Measurements from ENCODE around the gene HLCS.

The HLCS gene

DNA sequence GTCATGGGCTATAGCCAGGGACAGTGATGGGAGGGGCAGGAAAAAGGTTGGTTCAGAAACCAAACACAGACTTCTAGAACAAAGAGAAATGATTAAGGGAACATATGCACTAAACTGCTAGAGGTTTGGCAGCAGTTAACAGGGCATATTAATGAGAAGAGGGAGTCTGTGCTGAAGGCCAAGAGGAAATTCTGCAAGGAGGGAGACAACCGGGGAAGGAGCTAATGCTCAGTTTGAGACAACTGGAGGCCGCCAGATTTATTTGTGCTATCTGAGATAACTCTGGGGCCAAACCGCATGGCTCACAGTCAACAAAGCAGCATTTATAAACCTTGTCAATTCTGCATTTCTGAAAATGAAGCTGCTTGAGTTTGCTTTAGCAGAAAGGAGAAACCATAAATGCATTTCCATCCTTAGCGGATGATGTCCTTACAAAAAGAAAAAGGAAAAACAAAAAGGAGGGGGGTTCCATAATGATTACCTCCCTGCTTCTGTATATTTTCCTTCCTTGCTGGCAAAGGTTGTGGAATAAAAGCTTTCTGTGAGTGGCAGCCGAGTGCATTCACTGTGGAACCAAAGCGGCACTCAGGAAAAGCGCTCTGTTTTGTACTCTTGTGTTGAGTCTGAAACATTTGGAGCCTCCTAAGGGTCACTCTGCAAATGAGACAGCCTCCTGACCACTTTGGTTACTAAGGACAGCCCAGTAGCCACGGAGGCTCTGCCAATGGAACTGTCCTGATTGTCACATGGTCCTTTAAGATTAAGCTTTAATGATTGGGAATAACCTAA, 197.2 kb downstream of the HLCS start:
- DNase-seq: peak in 4 of 14 donors; percentile 14 to 75 (median 45)

DNA sequence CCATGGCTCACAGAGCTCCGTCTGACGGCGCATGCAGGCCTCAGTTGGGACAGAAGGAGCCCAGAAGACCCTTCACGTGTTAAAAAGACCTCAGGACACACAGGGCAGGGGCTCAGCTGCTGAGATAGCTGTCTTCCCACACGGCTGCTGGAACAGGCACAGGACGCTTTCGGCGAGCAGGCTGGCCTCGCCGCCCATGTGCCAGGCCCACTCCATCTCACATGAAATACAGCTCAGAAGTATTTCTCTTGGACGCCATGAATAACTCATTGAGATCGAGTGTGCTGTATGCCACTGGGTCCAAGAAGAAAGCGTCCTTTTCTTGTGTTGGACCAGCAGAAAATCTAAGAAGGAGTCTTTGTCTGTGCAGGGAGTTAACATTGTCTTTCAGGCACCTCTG, 198.0 kb downstream of the HLCS start:
- peak in 4 of 14 donors; percentile 21 to 60 (median 44) for DNase-seq

DNA sequence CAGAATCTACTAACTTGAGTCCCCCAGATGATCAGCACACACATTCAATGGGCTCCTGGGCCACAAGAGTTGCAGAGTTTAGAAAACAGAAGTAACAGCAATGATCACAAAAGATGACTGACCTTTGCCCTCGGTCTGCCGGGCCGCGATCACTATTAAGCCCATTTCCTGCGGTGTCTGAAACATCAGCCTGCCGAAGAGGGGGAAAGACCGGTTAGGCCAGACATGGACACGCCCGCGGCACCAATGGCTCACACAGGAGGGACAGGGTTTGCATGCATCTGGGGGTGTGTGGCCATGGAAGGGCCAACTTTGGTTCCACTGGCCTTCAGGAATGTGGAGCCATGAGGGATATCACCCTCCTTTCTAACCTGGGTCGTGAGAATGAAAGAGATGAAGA, 199.4 kb downstream of the HLCS start:
- no peak for DNase-seq

DNA sequence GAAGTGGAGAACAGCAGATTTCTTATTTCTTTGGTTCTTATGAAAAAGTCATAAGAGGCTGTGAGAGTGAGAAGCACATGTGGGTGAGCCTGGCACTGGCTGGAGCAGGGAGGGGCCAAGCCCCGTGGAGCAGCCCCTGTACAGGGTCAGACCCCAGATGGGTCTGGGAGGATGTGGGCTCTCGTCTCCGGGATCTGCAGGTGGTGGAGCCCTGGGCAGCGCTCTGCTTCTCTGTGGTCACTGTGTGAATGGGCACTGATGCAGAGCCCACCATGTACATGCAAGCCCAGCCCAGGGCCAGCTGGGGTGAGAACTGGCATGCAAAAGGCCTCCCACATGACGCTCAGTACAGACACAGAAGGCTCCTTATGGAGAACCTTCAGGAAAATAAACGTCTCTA, 200.0 kb downstream of the HLCS start:
- DNase-seq: no peak

GRCh38 chr21:36765229-36765628, 201.2 kb downstream of the HLCS start:
- DNase-seq: no peak

DNA sequence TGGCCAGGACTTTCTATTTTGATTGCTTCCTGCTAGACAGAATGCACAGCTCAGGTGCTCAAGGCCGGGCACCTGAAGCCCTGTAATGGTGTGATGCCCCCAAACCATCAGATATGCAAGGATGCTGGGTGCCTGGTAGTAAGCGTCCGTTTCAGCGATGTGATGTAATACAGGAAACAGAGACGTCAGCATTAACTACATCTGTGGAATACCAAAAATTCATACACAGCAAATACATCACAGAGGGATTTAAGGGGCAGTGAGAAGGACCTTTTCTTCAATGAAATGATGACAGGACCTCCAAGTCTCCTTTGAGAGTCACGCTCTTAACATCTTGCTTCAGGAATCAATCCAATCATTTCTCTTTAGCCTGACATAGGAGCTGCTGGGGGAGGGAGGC, 203.2 kb downstream of the HLCS start:
- DNase-seq: no peak

DNA sequence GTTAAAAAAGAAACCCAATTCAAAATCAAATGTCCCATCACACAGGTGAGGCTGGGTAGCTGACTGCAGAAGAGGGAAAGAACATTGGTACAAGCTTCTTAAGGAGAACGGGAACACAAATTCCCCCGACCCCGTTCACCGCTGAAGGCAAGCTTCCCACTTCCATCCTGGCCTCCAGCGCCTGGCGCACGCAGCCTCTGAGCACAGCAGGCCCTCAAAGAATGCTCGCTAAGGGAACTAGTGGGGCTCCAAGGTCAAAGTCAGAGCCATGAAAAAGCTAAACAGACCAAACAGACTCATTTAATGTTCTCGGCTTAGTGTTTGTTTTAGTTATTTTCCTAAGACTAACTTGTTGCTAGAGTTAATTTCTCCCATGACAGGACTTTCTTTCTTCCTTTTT, 203.8 kb downstream of the HLCS start:
- DNase-seq: no peak

- no peak for DNase-seq
Measured at GRCh38 chr21:36761685-36762084, 204.8 kb downstream of the HLCS start.

- no peak for DNase-seq
Measured at GRCh38 chr21:36759348-36760083, 207.0 kb downstream of the HLCS start.

DNA sequence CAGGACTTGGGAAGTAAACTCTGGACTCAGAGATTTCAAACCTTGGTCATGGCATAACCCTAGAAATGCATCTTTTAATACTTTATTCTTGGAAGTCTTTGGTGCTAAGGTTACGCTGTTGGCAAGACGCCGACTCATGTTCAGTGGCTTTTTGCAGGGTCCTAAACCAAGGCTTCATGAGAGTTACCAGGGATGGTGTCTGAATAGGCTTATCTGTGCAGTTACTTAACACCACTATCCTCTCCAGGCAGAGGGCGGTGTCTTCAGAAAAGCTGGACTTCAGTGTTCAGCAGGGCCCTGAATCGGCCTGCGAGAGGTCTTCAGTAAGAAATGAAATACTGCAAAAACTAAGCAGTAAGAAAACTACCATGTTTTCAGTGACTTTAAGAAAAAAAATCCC, 209.3 kb downstream of the HLCS start:
- DNase-seq: no peak

GRCh38 chr21:36756527-36756926, 209.9 kb downstream of the HLCS start:
- peak in 1 of 14 donors; percentile 22 for DNase-seq

GRCh38 chr21:36754241-36754898, 212.1 kb downstream of the HLCS start:
- DNase-seq: no peak

GRCh38 chr21:36753556-36753955, 212.9 kb downstream of the HLCS start:
- no peak for DNase-seq

DNA sequence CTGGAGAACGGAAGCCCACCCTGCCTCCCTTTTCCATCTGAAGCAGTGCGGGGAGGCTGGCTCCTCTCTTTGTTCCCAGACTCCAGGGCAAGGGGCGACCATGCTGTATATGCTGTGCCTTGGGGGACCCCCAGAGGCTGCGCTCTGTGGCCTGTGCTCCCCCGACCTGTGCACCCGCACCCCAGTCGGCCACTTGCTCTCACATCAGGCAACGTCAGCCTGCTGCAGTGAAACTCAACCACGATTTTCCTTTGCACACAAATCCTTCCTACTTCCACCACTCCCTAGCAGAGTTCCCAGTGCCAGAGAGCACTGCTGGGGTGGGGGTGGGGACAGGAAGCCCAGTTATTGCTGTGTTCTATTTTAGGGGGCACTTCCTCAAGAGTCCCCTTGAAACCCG, 215.1 kb downstream of the HLCS start:
- no peak for DNase-seq

DNA sequence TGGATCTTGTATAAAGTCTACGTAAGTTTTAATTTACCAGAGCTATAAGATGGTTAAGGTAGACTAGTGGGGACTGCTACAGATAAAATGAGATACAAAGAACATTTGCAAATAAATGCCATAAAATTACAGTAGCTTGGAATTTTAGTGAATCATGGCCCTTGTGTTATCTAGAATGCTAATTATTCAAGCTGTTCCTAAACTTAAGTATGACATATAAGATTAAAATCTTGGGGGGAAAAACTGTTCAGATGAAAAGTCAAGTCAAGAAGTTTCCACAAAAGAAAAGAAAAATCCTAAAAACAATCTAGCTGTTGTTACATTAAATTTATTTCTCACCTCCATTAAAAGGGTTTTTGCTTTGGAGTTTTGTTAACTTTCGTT, 215.9 kb downstream of the HLCS start:
- DNase-seq: no peak

GRCh38 chr21:36749935-36750575, 216.4 kb downstream of the HLCS start:
- no peak for DNase-seq

- DNase-seq: peak in 10 of 14 donors; percentile 8 to 78 (median 25)
Measured at GRCh38 chr21:36747815-36748383, 218.6 kb downstream of the HLCS start.

DNA sequence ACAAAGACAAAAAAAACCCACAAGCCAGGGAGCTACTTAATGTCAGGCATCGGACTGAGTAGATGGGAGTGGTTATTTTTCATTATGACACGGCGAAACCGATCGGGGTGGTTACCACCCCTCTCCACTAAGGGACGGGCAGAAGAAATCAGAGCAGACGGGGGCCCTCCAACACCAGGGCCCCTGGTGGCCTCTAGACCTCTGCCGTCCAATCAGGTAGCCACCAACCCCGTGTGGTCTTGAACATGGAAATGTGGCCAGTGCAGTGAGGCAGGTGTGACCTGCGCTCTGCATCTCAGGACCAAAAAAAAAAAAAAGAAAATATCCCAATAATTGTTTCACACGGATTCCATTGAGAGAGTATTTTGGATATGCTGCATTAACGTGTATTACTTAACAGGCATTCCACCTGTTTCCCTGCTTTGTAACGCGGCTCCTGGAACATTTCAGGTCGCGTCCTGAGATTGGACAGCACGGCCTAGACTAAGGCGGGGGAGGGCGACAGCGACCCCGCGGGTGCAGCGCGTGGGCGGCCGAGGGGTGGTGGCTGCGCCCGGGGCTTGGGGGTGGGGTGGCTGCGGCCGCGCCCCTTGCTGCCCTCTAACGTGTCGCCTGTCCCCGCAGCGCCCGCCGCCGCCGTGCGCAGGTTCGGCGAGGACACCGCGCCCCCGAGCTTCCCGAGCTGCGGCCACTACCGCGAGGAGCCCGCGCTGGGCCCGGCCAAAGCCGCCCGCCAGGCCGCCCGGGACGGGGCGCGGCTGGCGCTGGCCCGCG, 219.2 kb downstream of the HLCS start:
- peak in 1 of 14 donors; percentile 26 for DNase-seq

- no peak for DNase-seq
Measured at GRCh38 chr21:36745459-36745858, 221.0 kb downstream of the HLCS start.

GRCh38 chr21:36744560-36745231, 221.8 kb downstream of the HLCS start:
- DNase-seq: peak in 5 of 14 donors; percentile 4 to 47 (median 14)

DNA sequence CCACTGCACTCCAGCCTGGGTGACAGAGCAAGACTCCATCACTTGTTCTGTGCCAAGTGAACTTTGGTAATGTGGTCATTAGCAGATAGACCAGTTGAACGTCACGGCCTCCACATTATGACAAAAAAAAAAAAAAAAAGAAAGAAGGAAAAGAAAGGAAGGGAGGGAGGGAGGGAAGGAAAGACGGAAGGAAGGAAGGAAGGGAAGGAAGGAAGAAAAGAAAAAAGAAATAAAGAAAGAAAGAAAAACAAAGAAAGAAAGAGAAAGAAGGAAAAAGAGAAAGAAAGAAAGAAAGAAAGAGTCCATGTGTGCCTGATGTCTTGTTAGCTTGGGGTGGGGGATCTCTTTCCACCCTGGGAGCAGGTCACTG, 222.3 kb downstream of the HLCS start:
- no peak for DNase-seq
